NCI-H2171 treated with DMSO at 0.1 percent for 48 hours (cell line): ENCODE results near the gene CS.
"Not testable (repeated sequence)": the region's sequence is repeated elsewhere in the genome, so short reads cannot be mapped to it uniquely, and the experiment has no call there.

ENCODE experiments used
- DNase-seq: peaks from one replicate; lab custom pipeline; 2025; lab: John Stamatoyannopoulos, UW

CS gene

DNA sequence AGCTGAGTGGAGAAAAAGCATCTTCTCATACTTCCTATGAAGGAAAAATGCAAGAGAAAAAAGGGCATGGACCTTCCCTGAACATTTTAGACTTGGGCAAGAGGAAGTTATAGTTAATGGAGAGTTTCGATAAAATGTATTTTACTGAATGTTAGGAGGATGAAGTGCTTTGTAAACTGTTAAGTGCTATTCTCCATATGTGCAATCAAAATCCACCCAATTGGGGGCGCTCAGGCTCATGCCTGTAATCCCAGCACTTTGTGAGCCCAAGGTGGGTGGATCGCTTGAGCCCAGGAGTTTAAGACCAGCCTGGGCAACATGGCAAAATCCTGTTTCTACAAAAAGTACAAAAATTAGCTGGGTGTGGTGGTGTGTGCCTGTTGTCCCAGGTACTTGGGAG, 17.5 kb upstream of the CS start:
- no peak for DNase-seq

DNA sequence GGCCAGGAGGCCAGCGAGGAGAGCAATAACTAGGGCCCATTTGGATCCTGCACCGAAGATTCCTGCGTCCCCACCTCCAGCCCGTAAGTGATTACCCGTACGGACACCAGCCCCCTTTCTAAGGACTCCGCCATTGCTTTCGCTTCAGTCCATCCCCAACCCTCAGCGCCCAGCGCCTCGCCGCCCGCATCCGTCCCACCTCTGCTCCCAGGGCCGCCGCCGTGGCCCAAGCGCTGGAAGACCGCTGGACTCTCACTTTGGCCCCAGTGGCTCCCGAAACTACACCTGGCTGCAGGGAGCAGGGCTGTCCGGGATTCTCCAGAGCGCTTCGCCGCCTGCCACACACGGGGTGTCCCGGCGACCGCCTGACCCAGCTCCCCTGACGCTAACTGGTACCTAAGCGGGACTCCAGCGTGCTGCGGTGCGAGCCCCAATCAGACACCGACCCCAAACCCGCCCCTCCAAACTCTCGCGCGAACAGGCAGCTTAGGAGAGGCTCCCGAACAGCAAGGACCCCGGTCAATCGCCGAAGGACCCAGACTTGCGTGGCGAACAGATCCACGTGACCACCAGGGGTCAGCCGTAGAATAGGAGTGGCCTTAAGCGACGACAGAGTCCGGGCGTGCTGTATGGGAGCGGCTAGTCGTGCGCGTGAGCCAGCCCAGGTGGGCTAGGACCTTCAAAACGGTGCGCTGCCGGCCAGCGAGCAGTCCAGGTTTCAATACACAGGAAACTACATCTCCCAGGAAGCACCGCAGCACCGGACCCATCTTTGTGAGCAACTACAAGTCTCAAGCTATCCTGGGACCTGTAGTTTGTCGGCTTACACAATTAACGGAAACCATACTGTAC, 15.7 kb upstream of the CS start, which contains the start of gene CNPY2:
Gene CNPY2, minus strand, starts transcription at position 367 of the 852 bp plus-strand sequence. CDS start 771 bp downstream, outside the sequence.
- DNase-seq: peak; percentile 99

DNA sequence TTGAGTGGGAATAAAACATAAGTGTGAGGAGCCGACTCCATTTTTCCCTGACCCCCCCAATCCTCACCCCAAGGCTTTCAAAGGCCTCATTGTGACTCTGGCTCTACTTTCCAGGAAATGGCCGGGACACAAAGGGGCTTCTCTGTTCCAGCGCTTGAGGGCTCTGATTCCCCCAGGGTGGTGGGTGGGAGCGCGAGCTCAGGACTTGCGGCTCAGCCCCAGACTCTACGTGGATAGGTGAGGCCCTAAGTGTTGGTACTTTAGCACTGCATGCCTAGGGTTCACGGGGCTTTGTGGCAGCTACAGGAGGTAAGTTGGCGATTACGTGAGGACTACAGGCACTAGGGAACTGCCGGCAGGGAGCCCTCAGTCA, 15.1 kb upstream of the CS start:
- no peak for DNase-seq

DNA sequence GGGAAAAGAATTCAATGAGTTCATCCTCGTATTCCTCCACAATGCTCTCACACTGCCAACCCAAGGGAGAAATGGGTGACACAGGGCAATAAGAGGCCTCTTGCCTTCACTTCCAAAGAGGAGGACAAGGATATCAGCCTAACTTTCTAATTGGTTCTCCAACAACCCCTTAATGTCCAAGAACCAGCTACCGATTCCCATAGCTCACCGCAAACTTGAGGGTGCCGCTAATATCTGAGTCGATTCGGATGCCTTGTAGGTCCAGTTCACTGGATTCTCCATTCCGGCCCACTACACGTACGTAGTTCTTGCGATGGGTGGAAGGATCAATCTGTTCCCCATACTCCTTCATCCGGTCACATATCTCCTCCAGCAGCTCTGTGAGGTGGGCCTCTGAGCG, 10.9 kb upstream of the CS start:
- DNase-seq: no peak

GRCh38 chr12:56308714-56309113, 8.6 kb upstream of the CS start:
- no peak for DNase-seq

DNA sequence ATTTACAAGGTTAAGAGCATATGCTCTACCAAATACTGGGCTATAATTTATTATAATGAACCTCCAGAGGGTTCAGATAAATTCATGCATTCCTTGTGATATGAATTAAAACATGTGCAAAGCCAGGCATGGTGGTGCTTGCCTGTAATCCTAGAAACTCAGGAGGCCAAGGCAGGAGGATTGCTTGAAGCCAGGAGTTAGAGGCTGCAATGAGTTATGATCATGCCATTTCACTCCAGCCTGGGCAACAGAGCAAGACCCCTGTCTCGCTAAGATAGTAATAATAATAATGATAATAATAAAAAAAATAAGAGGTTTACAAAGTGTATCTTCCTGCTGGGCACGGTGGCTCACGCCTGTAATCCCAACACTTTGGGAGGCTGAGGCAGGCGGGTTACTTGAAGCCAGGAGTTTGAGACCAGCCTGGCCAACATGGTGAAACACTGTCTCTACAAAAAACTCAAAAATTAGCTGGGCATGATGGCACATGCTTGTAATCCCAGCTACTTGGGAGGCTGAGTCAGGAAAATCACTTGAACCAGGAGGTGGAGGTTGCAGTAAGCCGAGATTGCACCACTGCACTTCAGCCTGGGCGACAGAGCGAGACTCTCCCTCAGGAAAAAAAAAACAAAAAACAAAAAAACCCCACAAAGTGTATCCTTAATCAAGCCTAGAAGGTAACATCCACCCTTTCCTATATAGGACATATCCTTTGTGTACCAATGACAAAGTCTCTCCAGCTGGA, 7.3 kb upstream of the CS start:
- DNase-seq: no peak

GRCh38 chr12:56304872-56305590, 4.9 kb upstream of the CS start:
- DNase-seq: no peak

- DNase-seq: no peak
These were observed 4.1 kb upstream of the CS start for GRCh38 chr12:56304276-56304675.

GRCh38 chr12:56300644-56301464, 724 bp upstream of the CS start:
- DNase-seq: no peak

DNA sequence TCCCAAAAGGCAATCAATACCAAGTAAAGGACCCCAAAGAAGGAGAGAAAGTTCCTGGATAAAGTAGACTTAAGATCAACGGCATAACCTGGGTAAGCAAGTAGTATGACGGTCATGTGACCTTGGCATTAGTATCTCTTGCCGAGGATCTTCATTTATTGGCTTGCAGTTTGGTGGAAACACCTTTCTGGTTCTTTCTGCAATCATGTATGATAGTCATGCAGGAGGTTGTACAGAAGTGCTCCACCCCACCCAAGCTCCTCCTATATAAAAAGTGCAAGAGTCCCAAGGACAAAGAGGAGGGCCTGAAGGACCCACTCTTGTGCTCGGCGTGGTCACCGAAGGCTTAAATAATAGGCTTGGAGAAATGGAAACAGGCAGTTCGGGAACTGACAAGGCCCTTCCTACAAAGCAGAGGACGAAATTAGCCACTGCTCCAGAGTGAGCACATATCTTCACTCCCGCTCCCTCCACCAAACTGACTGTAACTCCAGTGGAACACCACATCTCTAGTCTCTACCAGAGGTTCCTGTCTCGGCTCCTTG, 750 bp downstream of the CS start:
- DNase-seq: peak; percentile 34

DNA sequence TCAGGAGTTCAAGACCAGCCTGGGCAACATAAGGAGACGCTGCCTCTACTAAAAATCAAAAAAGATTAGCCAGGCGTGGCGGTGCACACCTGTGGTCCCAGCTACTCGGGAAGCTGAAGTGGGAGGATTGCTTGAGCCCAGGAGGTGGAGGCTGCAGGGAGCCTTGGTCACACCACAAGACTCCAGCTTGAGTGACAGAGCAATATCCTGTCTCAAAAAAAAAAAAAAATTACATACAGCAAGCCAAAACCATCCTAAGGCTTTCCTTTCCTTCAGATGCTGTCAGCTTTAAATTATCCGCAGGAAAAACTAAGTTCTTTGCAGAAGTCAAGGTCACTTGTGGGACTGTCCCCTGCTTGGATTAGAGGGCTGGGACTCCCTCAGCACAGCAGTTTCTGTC, 1.3 kb downstream of the CS start:
- DNase-seq: no peak

DNA sequence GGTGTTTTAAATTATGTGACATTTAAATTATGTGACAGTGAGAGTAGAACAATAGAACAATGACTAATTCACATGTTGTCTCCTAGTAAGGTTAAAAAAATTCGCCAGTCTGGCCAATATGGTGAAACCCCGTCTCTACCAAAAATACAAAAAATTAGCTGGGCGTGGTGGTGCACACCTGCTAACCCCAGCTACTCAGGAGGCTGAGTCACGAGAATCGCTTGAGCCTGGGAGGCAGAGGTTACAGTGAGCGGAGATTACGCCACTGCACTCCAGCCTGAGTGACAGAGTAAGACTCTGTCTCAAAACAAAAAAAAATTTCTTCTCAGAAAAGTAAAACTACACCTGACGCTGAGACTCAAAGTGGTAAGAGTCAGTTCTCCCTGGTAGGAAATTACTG, 2.7 kb downstream of the CS start:
- no peak for DNase-seq

DNA sequence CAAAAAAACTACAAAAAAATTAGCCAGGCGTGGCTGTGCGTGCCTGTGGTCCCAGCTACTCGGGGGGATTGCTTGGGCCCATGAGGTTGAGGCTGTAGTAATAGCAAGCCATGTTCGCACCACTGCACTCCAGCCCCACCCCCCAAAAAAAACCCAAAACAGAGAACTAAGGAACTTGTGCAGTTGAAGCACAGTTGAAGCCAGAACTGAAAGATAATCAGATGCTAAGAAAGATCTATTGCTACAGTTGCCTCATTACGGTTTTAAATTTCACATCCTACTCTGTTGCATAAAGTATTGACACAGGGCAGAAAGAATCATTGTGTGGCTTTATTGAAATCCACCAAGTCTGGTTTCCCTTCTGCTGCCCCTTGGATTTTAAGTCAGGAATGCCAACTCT, 3.8 kb downstream of the CS start:
- DNase-seq: no peak

DNA sequence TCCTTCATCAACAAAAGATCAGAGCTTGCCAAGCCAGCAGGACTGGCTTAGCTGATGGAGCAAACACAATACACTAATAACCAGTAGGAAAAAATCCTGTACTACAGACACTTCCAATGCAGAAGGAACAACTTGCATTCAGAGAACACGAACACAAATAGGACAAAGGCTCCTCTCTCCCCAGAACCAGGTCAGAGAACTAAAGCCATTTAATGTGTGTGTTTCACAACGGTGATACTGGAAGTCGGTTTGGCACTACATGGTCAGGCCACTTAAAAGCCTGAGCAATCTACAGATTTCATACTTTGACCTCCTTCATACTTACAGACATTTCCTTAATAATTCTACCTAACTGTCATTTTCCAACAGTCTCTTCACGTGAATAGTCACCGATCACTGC, 6.3 kb downstream of the CS start:
- DNase-seq: no peak

GRCh38 chr12:56288705-56289387, 11.3 kb downstream of the CS start:
- DNase-seq: no peak

- no peak for DNase-seq
These were observed 13.9 kb downstream of the CS start for GRCh38 chr12:56286044-56286830.

DNA sequence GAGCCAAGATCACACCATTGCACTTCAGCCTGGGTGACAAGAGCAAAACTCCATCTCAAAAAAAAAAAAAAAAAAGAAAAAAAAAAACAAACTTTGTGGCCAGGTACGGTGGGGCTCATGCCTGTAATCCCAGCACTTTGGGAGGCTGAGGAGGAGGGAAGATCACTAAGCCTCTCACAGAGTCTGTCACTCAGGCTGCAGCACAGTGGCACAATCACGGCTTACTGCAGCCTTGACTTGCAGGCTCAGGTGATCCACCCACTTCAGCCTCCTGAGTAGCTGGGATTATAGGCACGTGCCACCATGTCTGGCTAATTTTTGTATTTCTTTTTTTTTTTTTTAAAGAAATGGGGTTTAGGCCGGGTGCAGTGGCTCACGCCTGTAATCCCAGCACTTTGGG, 15.9 kb downstream of the CS start:
- DNase-seq: not testable (repeated sequence)

DNA sequence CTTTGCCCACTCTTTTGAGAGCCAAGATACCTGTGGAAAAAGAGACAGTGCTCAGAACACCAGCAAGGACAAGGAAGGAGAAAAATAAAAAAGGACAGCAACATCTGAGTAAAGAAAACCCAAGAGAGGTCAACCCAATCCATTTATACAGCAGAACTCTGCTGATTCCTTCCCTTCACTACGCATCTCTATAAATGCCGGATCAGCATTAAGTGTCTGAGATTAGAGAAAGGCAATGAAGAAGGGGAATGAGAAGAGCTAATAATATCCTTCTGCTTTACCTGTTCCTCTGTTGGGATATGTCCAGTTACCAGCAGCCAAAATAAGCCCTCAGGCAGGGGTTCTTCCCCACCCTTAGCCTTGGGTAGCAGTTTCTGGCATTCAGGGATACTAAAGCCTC, 17.6 kb downstream of the CS start:
- DNase-seq: no peak

GRCh38 chr12:56282030-56282429, 18.1 kb downstream of the CS start:
- no peak for DNase-seq

DNA sequence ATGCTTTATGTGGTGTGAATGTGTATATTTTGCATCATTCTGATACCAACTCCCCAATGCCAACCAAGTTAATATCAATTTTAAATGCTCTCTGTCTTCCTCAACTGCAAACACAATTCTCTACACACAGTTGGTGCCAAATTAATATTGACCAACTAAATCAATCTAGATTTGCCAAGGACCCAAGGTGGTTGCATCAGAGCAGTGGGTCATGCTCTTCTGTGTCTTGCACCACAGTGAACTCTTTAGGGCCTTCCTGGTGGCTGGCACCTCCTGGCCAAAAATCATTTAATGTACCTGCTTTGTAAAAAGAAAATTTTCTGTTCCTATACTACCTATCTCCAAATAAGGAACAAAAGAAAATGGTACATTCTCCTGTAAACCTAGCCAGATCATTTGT, 19.3 kb downstream of the CS start:
- DNase-seq: no peak
